Smooth muscle cell (in vitro differentiated cells): Measurements from ENCODE around the gene OTULIN. TPM values are rescaled to one million over a fixed set of nuclear protein-coding genes. Genes with fewer than 3 reads are reported as not detected.

Source experiments
- DNase-seq: peaks from one replicate; lab custom pipeline; 2025; ENCODE audit not compliant: unreplicated experiment; lab: John Stamatoyannopoulos, UW
- H2AFZ ChIP-seq: fragments of 200-600 bp; sonication (generic); 2 replicates; pipeline ENCODE4 v1.6.0; 2016; ENCODE audit warnings: antibody characterized with exemption, low read depth, mild to moderate bottlenecking
- H3F3A ChIP-seq: fragments of 200-600 bp; sonication (generic); 2 replicates; pipeline ENCODE4 v1.6.0; 2017; ENCODE audit warnings: antibody characterized with exemption, low read depth
- H3K27ac ChIP-seq: fragments of 200-600 bp; sonication (generic); 2 replicates; pipeline ENCODE4 v1.5.1; 2016; ENCODE audit warnings: low read depth, mild to moderate bottlenecking
- H3K27me3 ChIP-seq: fragments of 200-600 bp; sonication (generic); 2 replicates; pipeline ENCODE4 v1.6.1; 2016; ENCODE audit warnings: low read depth, mild to moderate bottlenecking
- H3K36me3 ChIP-seq: fragments of 200-600 bp; sonication (generic); 2 replicates; pipeline ENCODE4 v1.5.1; 2016; ENCODE audit warnings: low read depth
- H3K4me1 ChIP-seq: fragments of 200-600 bp; sonication (generic); 2 replicates; pipeline ENCODE4 v1.5.1; 2016; ENCODE audit warnings: low read depth
- H3K4me2 ChIP-seq: fragments of 200-600 bp; sonication (generic); 2 replicates; pipeline ENCODE4 v1.6.0; 2016; ENCODE audit warnings: mild to moderate bottlenecking
- H3K4me3 ChIP-seq: fragments of 200-600 bp; sonication (generic); 2 replicates; pipeline ENCODE4 v1.5.1; 2016; ENCODE audit warnings: mild to moderate bottlenecking
- H3K79me2 ChIP-seq: fragments of 200-600 bp; sonication (generic); 2 replicates; pipeline ENCODE4 v1.6.0; 2016; ENCODE audit warnings: low read depth, mild to moderate bottlenecking
- H3K9ac ChIP-seq: fragments of 200-600 bp; sonication (generic); 2 replicates; pipeline ENCODE4 v1.6.0; 2016; ENCODE audit warnings: low read depth
- H3K9me3 ChIP-seq: fragments of 200-600 bp; sonication (generic); replicated peaks from 2 replicates; pipeline ENCODE4 v1.5.1; 2016; ENCODE audit warnings: low read depth
- H4K20me1 ChIP-seq: fragments of 200-600 bp; sonication (generic); 2 replicates; pipeline ENCODE4 v1.6.0; 2016; ENCODE audit warnings: low read depth
- CTCF ChIP-seq: fragments of 200-600 bp; sonication (generic); IDR thresholded peaks from 2 replicates; pipeline ENCODE4 v1.5.1; 2017; ENCODE audit warnings: borderline replicate concordance, mild to moderate bottlenecking, antibody characterized with exemption; ENCODE audit not compliant: insufficient read depth, poor library complexity, severe bottlenecking
- WGBS: methylation state at CpG from one replicate; pipeline ENCODE4 v1.1.7; 2016; ENCODE audit warnings: low lambda C conversion rate; 5-methylcytosine and 5-hydroxymethylcytosine counted together
- polyA plus RNA-seq: library from polyadenylated mRNA; unstranded; fragments of >200 nt; fragmentation: Nextera tagmentation; extraction: Ambion mirVana; gene quantifications from 2 replicates; pipeline ENCODE4 v1.2.1, GENCODE V29; 2016
- total RNA-seq: library from RNA; depleted of rRNA; stranded (reverse); fragments of >200 nt; gene quantifications from 2 replicates; pipeline ENCODE4 v1.2.3, GENCODE V29; 2014

The OTULIN gene
- total and polyA plus RNA-seq, 2 experiments from 2014 or later: 17.6 to 30.3 TPM

GRCh38 chr5:14644623-14645237 lies 19.8 kb upstream of the OTULIN start:
- Histone ChIP-seq H3K9ac (no peak overlapping the region), H3K9me3 (no peaks in the 10 kb centered on the region), H3K4me1 (no peaks in the 10 kb centered on the region), H3K27ac (no peak overlapping the region), H3F3A (no peaks in the 10 kb centered on the region), H3K27me3 (peaks cover 4% of the 10 kb centered on the region), H2AFZ (no peak overlapping the region), H3K79me2 (no peaks in the 10 kb centered on the region), H4K20me1 (no peaks in the 10 kb centered on the region), H3K36me3 (no peaks in the 10 kb centered on the region), H3K4me2 (no peak overlapping the region), H3K4me3 (no peak overlapping the region)
- TF ChIP-seq CTCF: no peak
- WGBS: 75% methylated on average over 1 of the region's 1 CpG
- no peak for DNase-seq

GRCh38 chr5:14650052-14650451 lies 14.5 kb upstream of the OTULIN start:
- no peaks in the 10 kb centered on the region for H3K4me1 ChIP-seq
- WGBS: 80% methylated on average over 3 of the region's 3 CpGs
- no peak overlapping the region for H3K4me2 ChIP-seq
- no peak for TF ChIP-seq CTCF
- H3F3A ChIP-seq: no peaks in the 10 kb centered on the region
- no peak overlapping the region for H3K9ac ChIP-seq
- DNase-seq: no peak
- H3K79me2 ChIP-seq: no peaks in the 10 kb centered on the region
- no peaks in the 10 kb centered on the region for H4K20me1 ChIP-seq
- peaks cover 15% of the 10 kb centered on the region for H3K27me3 ChIP-seq
- no peak overlapping the region for H3K4me3 ChIP-seq
- H3K36me3 ChIP-seq: no peaks in the 10 kb centered on the region
- no peak overlapping the region for H3K27ac ChIP-seq
- no peaks in the 10 kb centered on the region for H3K9me3 ChIP-seq
- H2AFZ ChIP-seq: no peak overlapping the region

- Histone ChIP-seq H3K27me3 (peaks cover 12% of the 10 kb centered on the region), H3K36me3 (no peaks in the 10 kb centered on the region), H3K27ac (no peak overlapping the region), H3K9me3 (no peaks in the 10 kb centered on the region), H3K4me2 (no peak overlapping the region), H4K20me1 (no peaks in the 10 kb centered on the region), H3K4me3 (no peak overlapping the region), H3K4me1 (no peaks in the 10 kb centered on the region), H3K9ac (no peak overlapping the region), H3K79me2 (no peaks in the 10 kb centered on the region), H3F3A (no peaks in the 10 kb centered on the region), H2AFZ (no peak overlapping the region)
- no peak for DNase-seq
- TF ChIP-seq CTCF: no peak
- 51% methylated on average over 4 of the region's 4 CpGs for WGBS
Observed at GRCh38 chr5:14655146-14655741, 9.3 kb upstream of the OTULIN start.

- Histone ChIP-seq H3K4me1 (no peaks in the 10 kb centered on the region), H3K9me3 (no peaks in the 10 kb centered on the region), H3K79me2 (no peaks in the 10 kb centered on the region), H3K27ac (no peak overlapping the region), H3K4me2 (no peak overlapping the region), H4K20me1 (no peaks in the 10 kb centered on the region), H3F3A (no peaks in the 10 kb centered on the region), H3K36me3 (no peaks in the 10 kb centered on the region), H3K4me3 (no peak overlapping the region), H3K27me3 (peaks cover 12% of the 10 kb centered on the region), H3K9ac (no peak overlapping the region), H2AFZ (no peak overlapping the region)
- WGBS: 43% methylated on average over 2 of the region's 2 CpGs
- no peak for DNase-seq
- no peak for TF ChIP-seq CTCF
Observed at GRCh38 chr5:14656898-14657297, 7.6 kb upstream of the OTULIN start.
